GM13977 (cell line): ENCODE results near the gene GLO1.

Source experiments
- DNase-seq: peaks from one replicate; pipeline ENCODE4 v3.0.0; 2012; ENCODE audit warnings: low spot score
- in situ Hi-C: fragments of 300-500 bp; cut with MboI; formaldehyde crosslinking; loops from one replicate; pipeline ENCODE4 v1.12.0; 2022; ENCODE audit warnings: low sequenced_read_pairs, low pct_unique_long_range_greater_than_20kb, mixed read lengths, inconsistent platforms; ENCODE audit not compliant: unreplicated experiment
- TF ChIP-seq, protein P1 (sequence below): IDR thresholded peaks from 2 replicates; pipeline ENCODE4 v1.5.1; 2012; ENCODE audit warnings: mild to moderate bottlenecking, control low read depth; ENCODE audit not compliant: insufficient read depth; ENCODE audit errors: extremely low read depth, missing control alignments

The GLO1 gene

DNA sequence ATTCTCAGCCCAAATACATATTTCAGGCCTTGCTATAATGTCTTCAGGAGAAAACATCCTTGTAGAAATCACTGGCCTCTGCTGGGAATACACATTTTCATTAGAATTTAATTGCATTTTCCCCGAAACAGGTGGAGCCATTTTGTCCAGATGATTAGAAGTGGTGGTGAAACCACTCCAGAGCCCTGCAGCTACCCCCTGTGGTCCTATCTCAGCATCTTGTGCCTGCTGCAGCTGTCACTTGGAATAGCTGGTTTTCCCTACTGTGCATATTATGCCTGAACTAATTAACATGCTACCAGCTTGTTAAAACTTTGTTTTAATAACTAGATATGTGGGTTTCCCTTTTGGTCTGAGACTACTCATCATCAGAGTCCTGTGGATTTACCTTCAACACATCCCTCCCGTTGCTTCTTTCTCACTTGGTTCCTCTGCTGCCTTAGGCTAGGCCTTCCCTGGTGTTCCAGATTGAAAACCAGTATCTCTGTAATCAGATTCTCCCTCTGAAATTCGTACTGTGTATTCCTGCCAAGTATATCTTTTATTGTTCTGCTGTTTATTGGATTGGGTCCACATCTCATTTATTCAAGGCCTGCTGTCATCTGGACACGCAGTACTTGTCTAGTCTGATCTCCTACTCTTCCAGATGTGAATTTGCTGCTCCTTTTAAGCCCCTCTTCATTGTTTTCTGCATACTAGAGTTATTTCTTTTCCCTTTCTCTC, 27.4 kb upstream of the GLO1 start:
- in situ Hi-C loops = no loop called here
- TF ChIP-seq, protein P1, sequence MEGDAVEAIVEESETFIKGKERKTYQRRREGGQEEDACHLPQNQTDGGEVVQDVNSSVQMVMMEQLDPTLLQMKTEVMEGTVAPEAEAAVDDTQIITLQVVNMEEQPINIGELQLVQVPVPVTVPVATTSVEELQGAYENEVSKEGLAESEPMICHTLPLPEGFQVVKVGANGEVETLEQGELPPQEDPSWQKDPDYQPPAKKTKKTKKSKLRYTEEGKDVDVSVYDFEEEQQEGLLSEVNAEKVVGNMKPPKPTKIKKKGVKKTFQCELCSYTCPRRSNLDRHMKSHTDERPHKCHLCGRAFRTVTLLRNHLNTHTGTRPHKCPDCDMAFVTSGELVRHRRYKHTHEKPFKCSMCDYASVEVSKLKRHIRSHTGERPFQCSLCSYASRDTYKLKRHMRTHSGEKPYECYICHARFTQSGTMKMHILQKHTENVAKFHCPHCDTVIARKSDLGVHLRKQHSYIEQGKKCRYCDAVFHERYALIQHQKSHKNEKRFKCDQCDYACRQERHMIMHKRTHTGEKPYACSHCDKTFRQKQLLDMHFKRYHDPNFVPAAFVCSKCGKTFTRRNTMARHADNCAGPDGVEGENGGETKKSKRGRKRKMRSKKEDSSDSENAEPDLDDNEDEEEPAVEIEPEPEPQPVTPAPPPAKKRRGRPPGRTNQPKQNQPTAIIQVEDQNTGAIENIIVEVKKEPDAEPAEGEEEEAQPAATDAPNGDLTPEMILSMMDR = no peak
- DNase-seq = no peak

GRCh38 chr6:38728203-38728602, 25.3 kb upstream of the GLO1 start:
- in situ Hi-C loops = no loop called here
- DNase-seq = no peak
- TF ChIP-seq, protein P1 = no peak

- in situ Hi-C loops = no loop called here
- TF ChIP-seq, protein P1 = no peak
- DNase-seq = no peak
Observed at GRCh38 chr6:38725414-38726183, 22.7 kb upstream of the GLO1 start.

- no peak for DNase-seq
- in situ Hi-C loops = no loop called here
- TF ChIP-seq, protein P1 = no peak
Observed at GRCh38 chr6:38724343-38724742, 21.4 kb upstream of the GLO1 start.

DNA sequence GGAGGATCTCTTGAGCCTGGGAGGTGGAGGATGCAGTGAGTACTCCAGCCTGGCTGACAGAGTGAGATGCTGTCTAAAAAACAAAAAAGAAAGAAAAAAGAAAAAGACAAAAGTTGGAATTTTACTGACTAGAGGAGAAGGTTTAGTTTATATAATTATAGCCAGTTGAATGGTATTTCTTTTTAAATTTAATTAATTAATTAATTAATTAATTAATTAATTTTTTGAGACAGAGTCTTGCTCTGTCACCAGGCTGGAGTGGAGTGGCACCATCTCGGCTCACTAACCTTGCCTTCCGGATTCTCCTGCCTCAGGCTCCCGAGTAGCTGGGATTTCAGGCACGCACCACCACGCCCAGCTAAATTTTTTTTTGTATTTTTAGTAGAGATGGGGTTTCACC, 20.8 kb upstream of the GLO1 start:
- no peak for DNase-seq
- TF ChIP-seq, protein P1 = no peak
- in situ Hi-C loops = no loop called here

DNA sequence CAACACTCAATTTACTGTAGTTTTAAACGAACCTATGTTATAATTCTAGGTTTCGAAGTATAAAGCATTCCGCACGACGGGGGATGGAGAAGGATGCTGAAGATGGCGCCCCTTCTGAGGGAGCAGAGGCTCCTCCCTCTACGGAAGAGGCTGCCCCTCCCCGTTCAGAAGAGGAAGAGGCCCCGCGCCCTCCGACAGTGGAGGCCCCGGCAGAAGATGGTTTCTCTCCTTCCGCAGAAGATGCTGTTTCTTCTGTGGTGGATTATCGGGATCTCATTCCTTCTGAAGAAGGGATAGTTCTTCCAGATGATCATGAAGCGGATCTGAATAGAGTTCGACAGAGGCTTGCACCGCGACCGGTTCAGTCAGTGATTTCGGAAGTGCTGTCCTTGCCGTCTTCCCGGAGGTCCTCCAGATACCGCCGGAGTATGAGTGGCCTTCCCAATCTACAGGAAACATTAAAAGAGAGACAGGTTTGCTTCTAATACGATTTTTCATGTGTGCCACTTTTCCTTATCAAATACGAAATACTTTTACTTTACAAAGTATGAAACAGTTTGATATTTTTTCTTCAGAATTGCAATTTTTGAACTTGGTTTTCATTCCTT, 19.9 kb upstream of the GLO1 start:
- DNase-seq = no peak
- TF ChIP-seq, protein P1 = no peak
- in situ Hi-C loops = no loop called here
